GM12892 (cell line): ENCODE measurements around the gene PGM1.

Experiments used
- POLR2A ChIP-seq: IDR thresholded peaks from 2 replicates; pipeline ENCODE4 v1.6.1; 2011; ENCODE audit warnings: low read depth, low read length, control low read depth
- POLR2AphosphoS5 ChIP-seq: IDR thresholded peaks from 2 replicates; pipeline ENCODE4 v1.6.1; 2011; ENCODE audit warnings: low read depth, low read length, control low read depth
- TAF1 ChIP-seq: IDR thresholded peaks from 2 replicates; pipeline ENCODE4 v1.6.1; 2011; ENCODE audit warnings: low read depth, mild to moderate bottlenecking, control low read depth, low read length, borderline replicate concordance

- TF ChIP-seq POLR2AphosphoS5 (no peak), POLR2A (no peak), TAF1 (no peak)
These were observed 82.3 kb downstream of the PGM1 start for GRCh38 chr1:63675420-63675931.
